ENCODE measurements around the gene SH2D7. TPM values are rescaled to one million over a fixed set of nuclear protein-coding genes. Genes with fewer than 3 reads are reported as not detected.

Gene SH2D7
- total RNA-seq, 4 donors from 2014 or later, result not detected

GRCh38 chr15:78064544-78064943 is 27.8 kb upstream of the SH2D7 start:
- DNase-seq, result no peak
- intact Hi-C loops (cut with DNase I), result loop anchor here (10.0 kb wide), 1 partner anchor 80 kb away; the partner anchor contains the start of gene IDH3A
- Histone ChIP-seq H3K9me3 (no peaks in the 10 kb centered on the region), H3K4me1 (peaks cover 86 to 95% of the 10 kb centered on the region in 2 donors), H3K36me3 (no peaks in the 10 kb centered on the region), H3K27ac (peak overlapping the region; percentile 76 to 87 (median 78)), H3K27me3 (no peaks in the 10 kb centered on the region), H3K4me3 (replicated peaks in 1 of 3) (no peak overlapping the region)
- 48 to 49% methylated on average over 2 of the region's 2 CpGs for WGBS, 2 donors
- TF ChIP-seq CTCF (IDR thresholded peaks at IDR 0.05) (no peak), POLR2A (IDR thresholded peaks at IDR 0.05) (no peak)

GRCh38 chr15:78065284-78065872 is 27.0 kb upstream of the SH2D7 start:
- DNase-seq, result peak; percentile 46 to 50
- peak overlapping the region; percentile 76 to 87 (median 78) for H3K27ac ChIP-seq
- TF ChIP-seq POLR2A (IDR thresholded peaks at IDR 0.05) (no peak), CTCF (IDR thresholded peaks at IDR 0.05) (no peak)
- no peak overlapping the region for H3K4me3 ChIP-seq (replicated peaks in 1 of 3)
- H3K9me3 ChIP-seq, result no peaks in the 10 kb centered on the region
- intact Hi-C loops (cut with DNase I), result loop anchor here (10.0 kb wide), 1 partner anchor 79 kb away; the partner anchor contains the start of gene IDH3A
- H3K36me3 ChIP-seq, result no peaks in the 10 kb centered on the region
- H3K4me1 ChIP-seq, result peaks cover 85 to 95% of the 10 kb centered on the region in 2 donors
- 56 to 59% methylated on average over 5 of the region's 5 CpGs for WGBS, 2 donors
- H3K27me3 ChIP-seq, result no peaks in the 10 kb centered on the region

GRCh38 chr15:78065973-78066946 is 26.1 kb upstream of the SH2D7 start:
- peak overlapping the region; percentile 76 to 87 (median 78) for H3K27ac ChIP-seq
- H3K4me3 ChIP-seq (replicated peaks in 1 of 3), result no peak overlapping the region
- H3K36me3 ChIP-seq, result no peaks in the 10 kb centered on the region
- 45 to 58% methylated on average over 7 of the region's 7 CpGs for WGBS, 2 donors
- no peaks in the 10 kb centered on the region for H3K27me3 ChIP-seq
- DNase-seq, result no peak
- intact Hi-C loops (cut with DNase I), result loop anchor here (10.0 kb wide), 1 partner anchor 79 kb away; the partner anchor contains the start of gene IDH3A
- no peak for TF ChIP-seq POLR2A (IDR thresholded peaks at IDR 0.05)
- no peaks in the 10 kb centered on the region for H3K9me3 ChIP-seq
- peaks cover 80 to 95% of the 10 kb centered on the region in 2 donors for H3K4me1 ChIP-seq

- peak; percentile 37 to 53 for DNase-seq
- intact Hi-C loops (cut with DNase I), result loop anchor here (10.0 kb wide), 1 partner anchor 77 kb away; the partner anchor contains the start of gene IDH3A
- Histone ChIP-seq H3K27me3 (no peaks in the 10 kb centered on the region), H3K9me3 (no peaks in the 10 kb centered on the region), H3K27ac (peak overlapping the region; percentile 76 to 87 (median 78)), H3K36me3 (no peaks in the 10 kb centered on the region), H3K4me3 (replicated peaks in 1 of 3) (no peak overlapping the region), H3K4me1 (peaks cover 87 to 95% of the 10 kb centered on the region in 2 donors)
- 0 to 7% methylated on average over 1 of the region's 1 CpG for WGBS, 2 donors
- no peak for TF ChIP-seq CTCF (IDR thresholded peaks at IDR 0.05)
- TF ChIP-seq POLR2A (IDR thresholded peaks at IDR 0.05), result no peak
Observed at GRCh38 chr15:78067328-78068228, 24.8 kb upstream of the SH2D7 start.

GRCh38 chr15:78069052-78069414 is 23.3 kb upstream of the SH2D7 start:
- Histone ChIP-seq H3K9me3 (no peaks in the 10 kb centered on the region), H3K27ac (peak overlapping the region; percentile 54 to 76 (median 61)), H3K4me3 (replicated peaks in 1 of 3) (no peak overlapping the region), H3K4me1 (peaks cover 88 to 98% of the 10 kb centered on the region in 2 donors), H3K36me3 (no peaks in the 10 kb centered on the region), H3K27me3 (no peaks in the 10 kb centered on the region)
- WGBS, 2 donors, result 62% methylated on average over 7 of the region's 7 CpGs
- intact Hi-C loops (cut with DNase I), result loop anchor here (10.0 kb wide), 1 partner anchor 76 kb away; the partner anchor contains the start of gene IDH3A
- TF ChIP-seq CTCF (IDR thresholded peaks at IDR 0.05) (no peak), POLR2A (IDR thresholded peaks at IDR 0.05) (no peak)
- no peak for DNase-seq
